Lung (tissue), 12 donors: Measurements from ENCODE around the gene TIAM2. TPM values are rescaled to one million over a fixed set of nuclear protein-coding genes. Genes with fewer than 3 reads are reported as not detected.

Experiments used
- ATAC-seq: fragments of 200-7000 bp; cut with Tn5 transposase; one replicate; pipeline ENCODE4 v1.9.1; 2020; ENCODE audit warnings: moderate number of reproducible peaks; ENCODE audit not compliant: insufficient read depth, low FRiP score
- DNase-seq, 3 donors: peaks; one replicate each; pipeline ENCODE4 v3.0.0-alpha.2; 2013 to 2017
- H3K27ac ChIP-seq, 2 donors: one replicate each; pipeline ENCODE4 v1.5.1; 2013; ENCODE audit warnings: mild to moderate bottlenecking in 2 of 2, moderate library complexity in 2 of 2, control low read depth in 1 of 2, inconsistent platforms in 1 of 2, low read depth in 1 of 2, low read length in 1 of 2
- H3K27me3 ChIP-seq, 3 donors: one replicate each; pipeline ENCODE4 v1.5.1; 2013; ENCODE audit warnings: low read length in 2 of 3; ENCODE audit not compliant: control insufficient read depth in 3 of 3, insufficient read depth in 3 of 3
- H3K36me3 ChIP-seq, 4 donors: one replicate each; pipeline ENCODE4 v1.5.1; 2013; ENCODE audit warnings: low read length in 4 of 4, mild to moderate bottlenecking in 1 of 4, moderate library complexity in 1 of 4; ENCODE audit not compliant: control insufficient read depth in 4 of 4, insufficient read depth in 4 of 4
- H3K4me1 ChIP-seq, 5 donors: one replicate each; pipeline ENCODE4 v1.5.1; 2013; ENCODE audit warnings: low read length in 5 of 5, mild to moderate bottlenecking in 2 of 5, moderate library complexity in 1 of 5; ENCODE audit not compliant: control insufficient read depth in 5 of 5, insufficient read depth in 5 of 5
- H3K4me3 ChIP-seq: one replicate; pipeline ENCODE4 v1.5.1; 2013; ENCODE audit warnings: mild to moderate bottlenecking, control low read depth, moderate library complexity
- H3K9ac ChIP-seq, 2 donors: one replicate each; pipeline ENCODE4 v1.5.1; 2013; ENCODE audit warnings: low read length in 2 of 2, control low read depth in 1 of 2; ENCODE audit not compliant: insufficient read depth in 1 of 2
- H3K9me3 ChIP-seq, 4 donors: one replicate each; pipeline ENCODE4 v1.5.1; 2013; ENCODE audit warnings: low read length in 3 of 4, mild to moderate bottlenecking in 1 of 4, moderate library complexity in 1 of 4; ENCODE audit not compliant: control insufficient read depth in 4 of 4, insufficient read depth in 3 of 4
- CTCF ChIP-seq: IDR thresholded peaks from 2 replicates; pipeline ENCODE4 v1.5.1; 2012; ENCODE audit warnings: mild to moderate bottlenecking; ENCODE audit errors: control extremely low read depth, extremely low read depth
- WGBS, 2 donors: extraction: QIAGEN DNeasy Blood & Tissue Kit; methylation state at CpG; one replicate each; pipeline ENCODE4 v1.1.7; 2013; 5-methylcytosine and 5-hydroxymethylcytosine counted together
- polyA plus RNA-seq, 2 donors: library from polyadenylated mRNA; stranded (reverse); fragments of 200-250 nt; gene quantifications; one replicate each; pipeline ENCODE4 v1.2.1, GENCODE V29; 2013
- total RNA-seq, 2 donors: library from RNA; depleted of rRNA in 1 of 2; stranded (reverse); fragments of >200 nt in 1 of 2; gene quantifications; one replicate each; pipeline ENCODE4 v1.2.1, GENCODE V29; 2014 to 2021
- donor health status: control.
- donor health status: control.
- donor health status: Bipolar disorder and iron deficiency.
- donor health status: healthy.
- donor health status: DM: yes; HTN: yes; CAD: no.

TIAM2 gene
- total and polyA plus RNA-seq, 4 donors: 1.8 to 17.5 (median 4.1) TPM

GRCh38 chr6:155079985-155080452, 84.9 kb downstream of the TIAM2 start:
- no peak for TF ChIP-seq CTCF

GRCh38 chr6:155080881-155081845, 86.0 kb downstream of the TIAM2 start:
- no peak for ATAC-seq
- H3K27ac ChIP-seq: no peak overlapping the region
- 37 to 54% methylated on average over 9 of the region's 9 CpGs for WGBS, 2 donors
- no peaks in the 10 kb centered on the region for H3K36me3 ChIP-seq
- H3K9me3 ChIP-seq: no peaks in the 10 kb centered on the region
- no peak for DNase-seq
- H3K27me3 ChIP-seq: no peaks in the 10 kb centered on the region
- no peak overlapping the region for H3K4me3 ChIP-seq
- no peak for TF ChIP-seq CTCF
- peaks cover 0 to 5% (median 2%) of the 10 kb centered on the region in 5 donors for H3K4me1 ChIP-seq
- H3K9ac ChIP-seq: no peak overlapping the region

More at GRCh38 chr6:155079985-155080452, 84.9 kb downstream of the TIAM2 start:
- H3K9ac ChIP-seq: no peak overlapping the region
- H3K9me3 ChIP-seq: no peaks in the 10 kb centered on the region
- WGBS, 2 donors: 20 to 43% methylated on average over 7 of the region's 7 CpGs
- peaks cover 0 to 5% (median under 1%) of the 10 kb centered on the region in 5 donors for H3K4me1 ChIP-seq
- no peak for ATAC-seq
- H3K36me3 ChIP-seq: no peaks in the 10 kb centered on the region
- H3K27ac ChIP-seq: no peak overlapping the region
- H3K27me3 ChIP-seq: no peaks in the 10 kb centered on the region
- DNase-seq: no peak
- no peak overlapping the region for H3K4me3 ChIP-seq

- H3K27ac ChIP-seq: no peak overlapping the region
- H3K4me3 ChIP-seq: no peak overlapping the region
- H3K36me3 ChIP-seq: no peaks in the 10 kb centered on the region
- no peaks in the 10 kb centered on the region for H3K27me3 ChIP-seq
- 91 to 92% methylated on average over 4 of the region's 4 CpGs for WGBS, 2 donors
- ATAC-seq: no peak
- H3K9ac ChIP-seq: no peak overlapping the region
- H3K4me1 ChIP-seq: peaks cover 0 to 3% (median 0%) of the 10 kb centered on the region in 5 donors
- TF ChIP-seq CTCF: no peak
- no peaks in the 10 kb centered on the region for H3K9me3 ChIP-seq
- no peak for DNase-seq
Measured at GRCh38 chr6:155084431-155085123, 89.5 kb downstream of the TIAM2 start.
